Stimulated activated CD8-positive, alpha-beta memory T cell treated with anti-CD3 and anti-CD28 coated beads, Interleukin-4, amount 100 ng/mL, for 1 hour (primary cell): ENCODE data around the gene NGRN.
A peak's percentile ranks its signal among the peaks of the same experiment; 100 is the strongest.

ENCODE experiments used
- DNase-seq, 2 donors: peaks; one replicate each; pipeline ENCODE4 v3.0.0-alpha.2; 2020; ENCODE audit warnings: low read depth in 2 of 2, low spot score in 1 of 2

NGRN gene

GRCh38 chr15:90315278-90315982 lies 50.0 kb downstream of the NGRN start:
- DNase-seq: no peak

DNA sequence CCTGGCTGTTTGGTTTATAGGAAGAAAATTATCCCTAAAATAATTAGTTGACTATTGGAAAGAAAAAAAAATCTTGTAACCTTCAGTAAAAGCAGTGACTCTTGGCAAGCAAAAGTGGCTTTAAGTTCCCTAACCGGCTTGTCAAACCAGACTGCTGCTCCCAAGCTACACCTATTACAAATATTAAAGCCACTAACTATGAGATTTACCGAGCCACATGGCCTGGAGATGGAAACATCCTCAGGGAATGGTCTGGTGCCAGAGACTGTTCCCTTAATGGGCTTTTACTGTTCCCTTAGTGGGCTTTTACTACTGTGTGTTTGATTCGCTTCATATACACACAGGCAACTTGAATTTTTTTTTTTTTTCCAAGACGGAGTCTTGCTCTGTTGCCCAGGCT lies 50.7 kb downstream of the NGRN start:
- DNase-seq: no peak

DNA sequence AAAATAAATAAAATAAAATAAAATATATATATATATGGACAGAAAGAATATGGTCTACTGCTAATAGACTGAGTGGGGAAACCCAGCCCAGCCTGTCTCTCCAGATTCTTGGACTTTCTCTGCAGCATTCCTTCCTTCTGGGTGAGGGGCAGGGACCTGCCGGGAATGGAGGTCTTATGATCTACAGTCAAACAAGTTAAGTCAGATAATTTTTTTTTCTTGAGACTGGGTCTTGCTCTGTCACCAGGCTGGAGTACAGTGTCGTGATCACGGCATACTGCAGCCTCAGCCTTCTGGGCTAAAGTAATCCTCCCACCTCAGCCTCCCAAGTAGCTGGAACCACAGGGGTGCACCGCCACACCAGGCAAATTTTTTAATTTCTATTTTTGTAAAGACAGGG lies 53.1 kb downstream of the NGRN start:
- DNase-seq: no peak

- peak in 1 of 2 donors; percentile 37 for DNase-seq
Measured at GRCh38 chr15:90320062-90320884, 54.8 kb downstream of the NGRN start.

DNA sequence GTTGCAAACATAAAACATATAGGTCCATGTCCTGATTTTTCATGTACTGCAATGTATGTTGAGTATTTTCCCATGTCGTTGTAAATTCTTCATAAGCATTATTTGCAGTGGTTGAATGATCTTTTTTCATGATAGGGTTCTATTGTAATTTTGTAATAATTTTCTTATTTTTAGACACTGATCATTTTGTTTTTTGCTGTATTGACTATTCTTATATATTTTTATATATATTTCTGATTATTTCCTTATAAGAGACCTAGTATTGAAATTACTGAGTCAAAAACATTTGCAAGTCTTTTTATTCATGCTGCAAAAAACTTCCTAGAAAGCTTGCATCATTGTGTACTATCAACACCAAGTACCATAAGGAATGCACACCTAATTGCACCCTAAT lies 55.4 kb downstream of the NGRN start:
- DNase-seq: no peak
